Peyer's patch (tissue), 4 donors: ENCODE results near the gene SYT7.

Experiments
- POLR2A ChIP-seq, 2 donors: fragments of 450-650 bp; IDR thresholded peaks; one replicate each; pipeline ENCODE4 v1.5.1; 2017; ENCODE audit warnings: antibody characterized with exemption in 2 of 2, mild to moderate bottlenecking in 2 of 2, moderate library complexity in 2 of 2
- TF ChIP-seq, protein P1 (sequence below), 6 experiments: fragments of 450-650 bp in 4 of 6; fragments of 200-600 bp in 2 of 6; sonication (generic) in 1 of 6; IDR thresholded peaks; one replicate each; pipeline ENCODE4 v1.5.1; 2017 to 2019; ENCODE audit warnings: antibody characterized with exemption in 6 of 6, mild to moderate bottlenecking in 3 of 6, moderate library complexity in 1 of 6

- no peak for TF ChIP-seq POLR2A (IDR thresholded peaks at IDR 0.05)
- TF ChIP-seq, protein P1, sequence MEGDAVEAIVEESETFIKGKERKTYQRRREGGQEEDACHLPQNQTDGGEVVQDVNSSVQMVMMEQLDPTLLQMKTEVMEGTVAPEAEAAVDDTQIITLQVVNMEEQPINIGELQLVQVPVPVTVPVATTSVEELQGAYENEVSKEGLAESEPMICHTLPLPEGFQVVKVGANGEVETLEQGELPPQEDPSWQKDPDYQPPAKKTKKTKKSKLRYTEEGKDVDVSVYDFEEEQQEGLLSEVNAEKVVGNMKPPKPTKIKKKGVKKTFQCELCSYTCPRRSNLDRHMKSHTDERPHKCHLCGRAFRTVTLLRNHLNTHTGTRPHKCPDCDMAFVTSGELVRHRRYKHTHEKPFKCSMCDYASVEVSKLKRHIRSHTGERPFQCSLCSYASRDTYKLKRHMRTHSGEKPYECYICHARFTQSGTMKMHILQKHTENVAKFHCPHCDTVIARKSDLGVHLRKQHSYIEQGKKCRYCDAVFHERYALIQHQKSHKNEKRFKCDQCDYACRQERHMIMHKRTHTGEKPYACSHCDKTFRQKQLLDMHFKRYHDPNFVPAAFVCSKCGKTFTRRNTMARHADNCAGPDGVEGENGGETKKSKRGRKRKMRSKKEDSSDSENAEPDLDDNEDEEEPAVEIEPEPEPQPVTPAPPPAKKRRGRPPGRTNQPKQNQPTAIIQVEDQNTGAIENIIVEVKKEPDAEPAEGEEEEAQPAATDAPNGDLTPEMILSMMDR (IDR thresholded peaks at IDR 0.05), result no peak
Measured at GRCh38 chr11:61551634-61552033, 29.2 kb downstream of the SYT7 start.
